Left ventricle myocardium superior (tissue), 1 donor: Measurements from ENCODE around the gene YIPF1. TPM values are rescaled to one million over a fixed set of nuclear protein-coding genes. Genes with fewer than 3 reads are reported as not detected.
"Not testable (repeated sequence)": the region's sequence is repeated elsewhere in the genome, so short reads cannot be mapped to it uniquely, and the experiment has no call there.

Experiments used
- ATAC-seq: fragments of 200-7000 bp; cut with Tn5 transposase; one replicate; pipeline ENCODE4 v1.9.1; 2020; ENCODE audit warnings: mild to moderate bottlenecking, moderate library complexity
- DNase-seq: peaks from one replicate; pipeline ENCODE4 v3.0.0-alpha.2; 2020
- intact Hi-C: fragments of 100-400 bp; cut with micrococcal nuclease; formaldehyde crosslinking; loops from one replicate; pipeline ENCODE4 v1.11.0; 2022
- total RNA-seq: library from RNA; stranded (reverse); fragmentation: NEBNext Ultra II Directional; extraction: Animal tissue kit (Norgen Biotek cat#: 25700); gene quantifications from one replicate; pipeline ENCODE4 v1.2.1, GENCODE V29; 2021
- donor health status: DM: no; HTN: yes; CAD: no; lungs with severe emphysema.

YIPF1 gene
- total RNA-seq, 1 donor from 2014 or later, result 12.5 TPM

GRCh38 chr1:53899206-53899628 lies 9.6 kb upstream of the YIPF1 start:
- peak; percentile 46 for DNase-seq
- peak; percentile 57 for ATAC-seq
- intact Hi-C loops, result no loop called here

GRCh38 chr1:53896635-53897229 lies 7.1 kb upstream of the YIPF1 start:
- DNase-seq (no peak), ATAC-seq (no peak)
- intact Hi-C loops, result no loop called here

DNA sequence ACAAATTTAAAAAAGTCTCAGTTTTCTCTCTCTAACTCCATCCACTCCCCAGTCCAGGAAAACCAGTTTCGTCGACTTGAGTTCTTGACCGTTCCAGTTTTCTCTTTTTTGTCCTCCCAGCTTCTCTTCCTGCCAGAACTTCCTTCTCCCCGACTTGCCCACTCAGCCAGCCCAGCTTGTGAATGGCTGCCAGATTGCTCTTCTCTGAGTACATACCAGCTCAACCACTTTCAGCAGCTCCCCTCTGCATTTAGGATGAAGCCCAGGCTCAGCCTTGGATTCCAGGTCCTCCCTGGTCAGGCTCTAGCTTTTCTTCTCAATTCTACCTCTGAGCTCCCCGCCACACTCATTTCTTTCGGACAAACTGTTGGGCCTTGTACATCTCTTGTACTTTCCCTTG lies 5.8 kb upstream of the YIPF1 start:
- no peak for ATAC-seq
- intact Hi-C loops, result no loop called here
- no peak for DNase-seq

DNA sequence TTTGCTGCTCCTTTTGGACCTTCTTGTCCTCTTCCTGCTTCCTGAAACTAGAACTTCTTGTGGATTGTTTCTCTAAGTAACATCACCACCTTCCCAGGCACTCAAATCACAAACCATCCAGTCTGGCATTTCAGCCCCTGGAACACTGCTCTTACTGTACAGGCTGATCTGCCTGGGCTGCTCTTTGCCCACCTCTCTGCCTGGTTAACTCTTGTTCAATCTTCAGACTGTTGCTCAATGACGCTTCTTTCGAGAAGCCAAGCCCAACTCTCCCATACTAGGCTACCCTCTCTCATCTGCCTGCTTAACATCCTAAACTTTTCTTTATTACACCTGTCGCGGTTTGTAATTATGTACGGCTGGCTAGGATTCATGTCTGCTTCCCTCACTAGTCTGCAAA lies 5.0 kb upstream of the YIPF1 start:
- DNase-seq (no peak), ATAC-seq (no peak)
- intact Hi-C loops, result no loop called here

DNA sequence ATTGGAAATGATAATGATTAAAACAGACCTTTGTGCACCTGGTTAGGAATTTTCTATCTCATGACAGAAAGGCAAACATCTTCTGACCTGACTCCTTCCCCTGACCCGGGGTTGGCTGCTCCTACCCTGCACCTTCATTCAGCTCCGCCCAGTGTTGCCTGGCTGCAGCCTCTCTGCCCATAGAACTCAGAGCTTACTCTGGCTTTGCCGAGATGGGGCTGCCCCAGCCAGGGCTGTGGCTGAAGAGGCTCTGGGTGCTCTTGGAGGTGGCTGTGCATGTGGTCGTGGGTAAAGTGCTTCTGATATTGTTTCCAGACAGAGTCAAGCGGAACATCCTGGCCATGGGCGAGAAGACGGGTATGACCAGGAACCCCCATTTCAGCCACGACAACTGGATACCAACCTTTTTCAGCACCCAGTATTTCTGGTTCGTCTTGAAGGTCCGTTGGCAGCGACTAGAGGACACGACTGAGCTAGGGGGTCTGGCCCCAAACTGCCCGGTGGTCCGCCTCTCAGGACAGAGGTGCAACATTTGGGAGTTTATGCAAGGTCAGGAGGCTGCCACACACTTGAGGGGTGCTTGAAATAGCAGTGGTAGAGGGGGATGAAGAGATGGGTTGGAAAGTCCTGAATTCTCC lies 4.5 kb upstream of the YIPF1 start, which contains the start of gene DIO1:
Gene DIO1 (plus strand): TSS at position 189 of the 638 bp plus-strand sequence. CDS start 24 bp downstream, at position 213.
- intact Hi-C loops, result no loop called here
- no peak for ATAC-seq

GRCh38 chr1:53892911-53893310 lies 3.3 kb upstream of the YIPF1 start:
- ATAC-seq (peak; percentile 7), DNase-seq (no peak)
- intact Hi-C loops, result no loop called here

More for the DNA sequence above, 4.5 kb upstream of the YIPF1 start, which contains the start of gene DIO1:
- DNase-seq, result no peak

DNA sequence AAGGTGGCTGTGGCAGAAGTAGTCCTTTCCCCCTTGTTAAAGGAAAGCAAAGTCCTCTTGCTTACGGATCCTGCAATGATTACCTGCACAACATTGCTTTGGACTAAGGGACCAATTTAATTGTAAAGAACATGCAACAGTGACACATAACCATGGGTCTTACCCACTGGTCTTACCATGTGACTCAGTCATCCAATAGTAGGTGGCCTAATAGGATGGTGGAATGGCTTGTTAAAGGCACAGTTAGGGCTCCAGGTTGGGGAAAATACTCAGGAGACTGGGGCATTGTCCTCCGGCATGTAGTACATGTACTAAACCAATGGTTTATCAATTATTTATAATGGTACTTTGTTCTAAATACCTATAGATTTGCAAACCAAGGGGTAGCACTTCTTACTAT lies 2.1 kb upstream of the YIPF1 start:
- DNase-seq (no peak), ATAC-seq (no peak)
- intact Hi-C loops, result no loop called here

- DNase-seq (no peak), ATAC-seq (no peak)
- intact Hi-C loops, result no loop called here
Observed at GRCh38 chr1:53891018-53891417, 1.4 kb upstream of the YIPF1 start.

- DNase-seq (no peak), ATAC-seq (no peak)
- intact Hi-C loops, result no loop called here
Observed at GRCh38 chr1:53890522-53890941, 935 bp upstream of the YIPF1 start.

GRCh38 chr1:53888681-53889080 lies 916 bp downstream of the YIPF1 start:
- intact Hi-C loops, result no loop called here
- ATAC-seq (no peak), DNase-seq (no peak)

DNA sequence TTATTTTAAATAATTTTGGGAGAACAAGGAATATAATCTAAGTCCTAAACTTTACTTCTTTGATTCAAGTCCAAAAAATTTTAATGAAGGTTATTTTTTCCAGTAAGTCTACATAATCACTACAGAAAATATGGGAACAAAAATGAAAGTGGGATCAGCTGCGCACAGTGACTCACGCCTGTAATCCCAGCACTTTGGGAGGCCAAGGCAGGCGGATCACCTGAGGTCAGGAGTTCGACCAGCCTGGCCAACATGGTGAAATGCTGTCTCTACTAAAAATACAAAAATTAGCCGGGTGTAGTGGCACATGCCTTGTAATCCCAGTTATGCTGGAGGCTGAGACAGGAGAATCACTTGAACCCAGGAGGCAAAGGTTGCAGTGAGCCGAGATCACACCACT lies 6.0 kb downstream of the YIPF1 start:
- intact Hi-C loops, DNase-seq, ATAC-seq: not testable (repeated sequence)

- ATAC-seq, DNase-seq, intact Hi-C loops: not testable (repeated sequence)
Observed at GRCh38 chr1:53881853-53882252, 7.7 kb downstream of the YIPF1 start.

GRCh38 chr1:53878492-53879105 lies 11.0 kb downstream of the YIPF1 start:
- ATAC-seq, result no peak
- intact Hi-C loops, result loop anchor here (5.0 kb wide), 1 partner anchor 79 kb away; no protein-coding TSS in a partner anchor
- no peak for DNase-seq

DNA sequence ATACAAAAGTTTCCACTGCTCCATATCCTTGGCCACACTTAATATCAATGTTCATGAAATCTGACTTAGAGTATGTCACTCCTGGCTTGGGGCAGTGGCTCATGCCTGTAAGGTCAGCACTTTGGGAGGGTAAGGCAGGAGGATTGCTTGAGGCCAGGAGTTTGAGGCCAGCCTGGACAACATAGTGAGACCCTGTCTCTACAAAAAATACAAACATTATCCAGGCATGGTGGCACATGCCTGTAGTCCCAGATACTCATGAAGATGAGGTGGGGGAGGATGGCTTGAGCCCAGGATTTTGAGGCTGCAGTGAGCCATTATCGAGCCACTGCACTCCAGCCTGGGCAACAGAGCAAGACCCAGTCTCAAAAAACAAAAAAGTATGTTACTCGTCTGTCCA lies 14.4 kb downstream of the YIPF1 start:
- ATAC-seq, DNase-seq: not testable (repeated sequence)
- intact Hi-C loops, result loop anchor here (5.0 kb wide), 1 partner anchor 82 kb away; no protein-coding TSS in a partner anchor

GRCh38 chr1:53871773-53872484 lies 17.7 kb downstream of the YIPF1 start:
- ATAC-seq (no peak), DNase-seq (no peak)
- intact Hi-C loops, result no loop called here

DNA sequence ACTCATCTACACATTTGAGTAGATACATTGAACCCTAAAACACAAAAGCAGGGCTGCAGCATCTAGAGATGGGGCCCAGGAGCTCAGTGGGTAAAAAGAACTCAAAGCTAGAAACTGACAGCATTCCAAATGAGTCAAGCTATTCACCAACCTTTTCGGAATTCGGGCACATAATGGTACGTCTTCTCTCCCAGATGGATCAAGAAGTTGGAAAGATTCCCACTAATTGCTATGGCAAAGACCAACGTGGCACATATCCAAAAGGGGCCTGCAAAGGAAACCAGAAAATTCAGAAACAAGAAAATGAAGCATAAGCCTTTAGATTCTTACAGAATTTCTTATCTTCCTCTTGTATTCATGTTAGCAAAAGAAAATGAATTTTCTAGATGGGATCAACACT lies 18.4 kb downstream of the YIPF1 start:
- intact Hi-C loops, result no loop called here
- DNase-seq, result no peak
- ATAC-seq, result no peak

- intact Hi-C loops, result no loop called here
- no peak for DNase-seq
- no peak for ATAC-seq
Observed at GRCh38 chr1:53869454-53870117, 20.0 kb downstream of the YIPF1 start.

GRCh38 chr1:53868565-53868964 lies 21.0 kb downstream of the YIPF1 start:
- ATAC-seq (no peak), DNase-seq (no peak)
- intact Hi-C loops, result no loop called here

GRCh38 chr1:53862507-53862906 lies 27.1 kb downstream of the YIPF1 start:
- ATAC-seq (no peak), DNase-seq (no peak)
- intact Hi-C loops, result no loop called here
